ENCODE data around the gene AOPEP.

AOPEP gene

DNA sequence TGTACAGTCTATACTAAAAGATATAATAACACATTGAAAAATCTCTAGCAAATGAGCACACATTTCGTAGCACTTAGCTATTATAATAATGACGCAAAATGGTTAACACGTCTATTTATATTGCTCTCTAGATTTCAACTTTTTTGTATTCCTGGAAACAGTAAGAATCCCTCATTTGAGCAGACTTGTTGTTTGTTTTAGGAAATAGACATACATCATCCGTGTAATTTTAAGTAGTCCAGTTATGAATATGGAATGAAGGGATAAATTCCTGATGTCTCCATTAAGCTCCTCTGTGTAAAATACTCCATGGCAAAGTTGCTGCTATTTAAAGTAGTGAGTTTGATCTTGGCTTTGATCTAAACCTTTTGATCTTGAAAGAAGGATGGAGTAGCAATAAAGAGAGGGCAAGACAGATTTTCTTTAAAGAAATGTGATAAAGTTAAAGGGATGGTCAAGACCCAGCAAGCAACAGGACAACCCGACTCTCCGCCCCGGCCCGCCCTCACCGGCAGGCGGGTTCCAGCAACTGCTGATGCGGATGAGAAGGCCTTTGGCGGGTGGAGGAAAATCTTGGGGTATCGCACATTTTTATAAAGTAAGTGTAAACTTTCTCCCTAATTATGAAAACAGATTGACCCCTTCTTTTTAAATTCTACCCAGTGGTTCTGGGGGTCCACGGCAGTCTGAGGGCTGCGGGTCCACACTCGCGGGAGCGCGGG lies 277.4 kb downstream of the AOPEP start:
- intact Hi-C loops (cut with DNase I; ENCODE audit: low total_unique reads): no loop called here
- TF ChIP-seq, protein P1, sequence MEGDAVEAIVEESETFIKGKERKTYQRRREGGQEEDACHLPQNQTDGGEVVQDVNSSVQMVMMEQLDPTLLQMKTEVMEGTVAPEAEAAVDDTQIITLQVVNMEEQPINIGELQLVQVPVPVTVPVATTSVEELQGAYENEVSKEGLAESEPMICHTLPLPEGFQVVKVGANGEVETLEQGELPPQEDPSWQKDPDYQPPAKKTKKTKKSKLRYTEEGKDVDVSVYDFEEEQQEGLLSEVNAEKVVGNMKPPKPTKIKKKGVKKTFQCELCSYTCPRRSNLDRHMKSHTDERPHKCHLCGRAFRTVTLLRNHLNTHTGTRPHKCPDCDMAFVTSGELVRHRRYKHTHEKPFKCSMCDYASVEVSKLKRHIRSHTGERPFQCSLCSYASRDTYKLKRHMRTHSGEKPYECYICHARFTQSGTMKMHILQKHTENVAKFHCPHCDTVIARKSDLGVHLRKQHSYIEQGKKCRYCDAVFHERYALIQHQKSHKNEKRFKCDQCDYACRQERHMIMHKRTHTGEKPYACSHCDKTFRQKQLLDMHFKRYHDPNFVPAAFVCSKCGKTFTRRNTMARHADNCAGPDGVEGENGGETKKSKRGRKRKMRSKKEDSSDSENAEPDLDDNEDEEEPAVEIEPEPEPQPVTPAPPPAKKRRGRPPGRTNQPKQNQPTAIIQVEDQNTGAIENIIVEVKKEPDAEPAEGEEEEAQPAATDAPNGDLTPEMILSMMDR (IDR thresholded peaks at IDR 0.05): peak; percentile 32 to 34
- no peaks in the 10 kb centered on the region for H3K27me3 ChIP-seq
- H3K27ac ChIP-seq: peak overlapping the region; percentile 96 to 99
- peaks cover 0 to 10% (median 6%) of the 10 kb centered on the region in 3 donors for H3K36me3 ChIP-seq
- no peaks in the 10 kb centered on the region for H3K9me3 ChIP-seq
- peak; percentile 68 to 85 for DNase-seq
- H3K4me3 ChIP-seq: peak overlapping the region; percentile 74 to 88
- peaks cover 0 to 29% (median 0%) of the 10 kb centered on the region in 4 donors for H3K4me1 ChIP-seq

DNA sequence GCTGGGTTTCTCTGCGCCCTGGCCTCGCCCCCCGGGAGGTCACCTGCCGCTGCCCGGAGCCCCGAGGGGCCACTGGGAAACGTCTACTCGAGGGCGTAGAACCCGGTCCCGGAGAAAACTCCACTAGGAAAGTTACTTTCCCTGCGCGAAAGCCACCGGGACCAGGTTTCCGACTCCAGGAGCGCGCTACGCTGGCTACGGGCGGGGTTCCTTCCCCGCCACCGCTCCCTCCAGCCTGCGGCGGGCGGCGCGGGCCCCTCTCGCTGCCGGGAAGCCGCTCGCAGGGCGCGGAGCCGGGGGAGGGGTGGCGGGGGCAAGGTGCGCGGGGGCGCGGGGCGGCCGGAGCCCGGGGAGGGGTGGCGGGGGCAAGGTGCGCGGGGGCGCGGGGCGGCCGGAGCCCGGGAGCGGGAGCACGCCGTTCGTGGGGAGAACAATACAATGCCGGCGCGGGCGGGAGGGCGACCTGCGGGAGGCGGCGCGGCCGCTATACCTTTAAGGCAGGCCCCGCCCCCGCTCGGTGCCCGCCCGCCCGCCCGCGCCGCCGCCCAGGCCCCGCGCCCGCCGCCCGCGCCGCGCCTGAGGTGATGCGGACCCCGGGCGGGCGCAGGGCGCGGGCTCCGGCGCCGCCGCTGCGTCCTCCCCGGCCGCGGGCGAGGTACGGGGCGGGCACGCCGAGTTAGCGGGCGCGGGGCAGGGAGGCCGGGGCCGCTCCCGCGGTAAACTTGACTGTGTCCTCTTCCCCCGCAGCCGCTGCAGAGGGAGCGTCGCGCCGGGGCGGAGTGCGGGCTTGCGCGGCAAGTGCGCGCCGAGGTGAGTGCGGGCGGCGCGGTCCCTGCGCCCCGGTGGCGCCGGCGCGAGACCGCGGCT lies 278.1 kb downstream of the AOPEP start:
- intact Hi-C loops (cut with DNase I; ENCODE audit: low total_unique reads): loop anchor here (5.0 kb wide), 1 partner anchor 53 kb away; no protein-coding TSS in a partner anchor
- TF ChIP-seq, protein P1 (IDR thresholded peaks at IDR 0.05): no peak
- DNase-seq: peak in 1 of 2 donors; percentile 46
- no peaks in the 10 kb centered on the region for H3K27me3 ChIP-seq
- peaks cover 0 to 34% (median 0%) of the 10 kb centered on the region in 4 donors for H3K4me1 ChIP-seq
- peaks cover 0 to 10% (median 6%) of the 10 kb centered on the region in 3 donors for H3K36me3 ChIP-seq
- peak overlapping the region; percentile 96 to 99 for H3K27ac ChIP-seq
- H3K4me3 ChIP-seq: peak overlapping the region; percentile 74 to 88
- no peaks in the 10 kb centered on the region for H3K9me3 ChIP-seq

DNA sequence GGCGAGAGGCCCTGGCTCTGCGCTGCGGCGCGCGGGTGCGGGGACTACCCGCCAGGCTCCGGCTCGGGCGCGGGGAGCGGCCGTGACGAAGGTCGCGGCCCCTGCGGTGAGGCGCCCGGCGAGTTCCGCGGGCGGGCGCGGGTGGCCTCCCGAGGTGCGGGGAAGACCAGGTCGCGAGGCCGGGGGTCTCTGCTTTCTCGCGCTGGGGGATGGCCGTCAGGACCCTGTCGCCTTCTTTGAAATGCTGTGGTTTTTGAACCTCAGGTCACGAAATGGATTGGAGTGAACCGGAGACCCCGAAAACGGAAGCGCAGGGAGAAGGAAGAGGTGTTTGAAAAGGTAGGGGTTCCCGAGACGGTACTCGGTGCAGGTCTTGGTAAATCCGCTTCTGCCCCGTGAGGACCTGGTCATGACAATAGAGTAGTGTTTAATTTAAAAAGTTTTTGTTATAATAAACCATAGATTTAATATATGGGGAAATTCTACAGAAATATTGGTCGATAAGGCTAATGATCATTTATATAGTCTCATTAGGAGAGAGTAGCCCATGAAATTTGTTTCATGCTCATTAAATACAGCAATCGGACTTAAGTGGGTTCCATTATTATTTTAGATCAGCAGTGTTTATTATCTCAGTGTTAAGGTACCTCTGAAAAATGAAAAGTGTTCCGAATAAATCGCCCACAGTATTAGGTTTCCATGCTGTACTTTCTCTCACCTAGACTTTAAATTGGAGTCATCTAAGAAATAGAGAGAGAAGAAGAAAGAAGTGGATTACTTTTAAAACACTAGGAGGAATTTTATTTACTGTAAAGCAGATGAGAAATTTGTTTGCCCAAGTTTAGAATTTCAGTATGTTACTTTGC lies 279.0 kb downstream of the AOPEP start:
- no peak for DNase-seq
- intact Hi-C loops (cut with DNase I; ENCODE audit: low total_unique reads): loop anchor here (5.0 kb wide), 1 partner anchor 52 kb away; no protein-coding TSS in a partner anchor
- TF ChIP-seq, protein P1 (IDR thresholded peaks at IDR 0.05): no peak
- H3K4me1 ChIP-seq: peaks cover 0 to 37% (median 4%) of the 10 kb centered on the region in 4 donors
- H3K9me3 ChIP-seq: no peaks in the 10 kb centered on the region
- H3K27me3 ChIP-seq: no peaks in the 10 kb centered on the region
- H3K27ac ChIP-seq: peak overlapping the region; percentile 96 to 99
- H3K36me3 ChIP-seq: peaks cover 0 to 10% (median 6%) of the 10 kb centered on the region in 3 donors
- peak overlapping the region; percentile 74 to 88 for H3K4me3 ChIP-seq

DNA sequence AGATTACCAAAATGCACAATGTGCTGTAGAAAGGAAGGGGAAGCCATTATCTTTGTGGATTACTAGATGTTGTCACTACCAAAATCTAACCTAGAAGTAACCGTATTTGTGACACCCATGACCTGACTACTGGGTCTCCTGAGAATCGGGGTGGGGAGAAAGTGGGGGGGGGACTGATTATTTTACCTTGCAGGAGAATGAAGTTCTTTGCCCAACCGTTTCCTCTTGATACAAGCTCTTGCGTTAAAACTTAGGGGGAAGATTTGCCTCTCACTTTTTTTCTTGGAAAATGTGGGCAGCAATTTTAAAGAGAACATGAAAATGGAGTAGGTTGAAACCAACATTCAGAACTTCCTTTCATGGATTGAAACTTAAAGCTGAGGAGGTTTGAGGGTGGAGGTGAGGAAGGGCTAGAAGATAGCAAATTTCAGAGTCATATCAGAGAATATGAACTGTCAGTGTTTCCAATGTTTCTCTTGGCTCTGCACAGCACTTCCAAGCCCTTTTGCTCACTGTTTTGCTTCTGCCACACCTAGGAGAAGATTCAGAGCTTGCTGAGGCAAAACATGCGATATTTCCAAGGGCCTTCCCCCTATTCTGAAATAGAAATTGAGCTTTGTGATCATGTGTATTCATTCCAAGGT lies 280.8 kb downstream of the AOPEP start:
- peak overlapping the region; percentile 74 to 88 for H3K4me3 ChIP-seq
- intact Hi-C loops (cut with DNase I; ENCODE audit: low total_unique reads): loop anchor here (5.0 kb wide), 1 partner anchor 50 kb away; no protein-coding TSS in a partner anchor

More for the DNA sequence above, 280.8 kb downstream of the AOPEP start:
- peaks cover 0 to 10% (median 6%) of the 10 kb centered on the region in 3 donors for H3K36me3 ChIP-seq
- H3K9me3 ChIP-seq: no peaks in the 10 kb centered on the region
- peak overlapping the region; percentile 96 to 99 for H3K27ac ChIP-seq
- H3K27me3 ChIP-seq: no peaks in the 10 kb centered on the region
- TF ChIP-seq, protein P1 (IDR thresholded peaks at IDR 0.05): no peak
- DNase-seq: no peak
- H3K4me1 ChIP-seq: peaks cover 0 to 53% (median 10%) of the 10 kb centered on the region in 4 donors

All from tibial artery (tissue), 4 donors.